ENCODE results near the gene NOP16. TPM values are rescaled to one million over a fixed set of nuclear protein-coding genes. Genes with fewer than 3 reads are reported as not detected.
A peak's percentile ranks its signal among the peaks of the same experiment; 100 is the strongest.

Gene NOP16
- total RNA-seq, 1 donor from 2014 or later: 11.7 TPM

- peak; percentile 25 to 28 for DNase-seq (ENCODE audit: low read depth in 2 of 2)
These were observed 27.4 kb downstream of the NOP16 start for GRCh38 chr5:176360894-176361436.

- no peak for DNase-seq (ENCODE audit: low read depth in 2 of 2)
These were observed 28.7 kb downstream of the NOP16 start for GRCh38 chr5:176359658-176360057.

- DNase-seq (ENCODE audit: low read depth in 2 of 2): no peak
These were observed 32.2 kb downstream of the NOP16 start for GRCh38 chr5:176356179-176356566.

GRCh38 chr5:176355400-176356178, 32.8 kb downstream of the NOP16 start:
- no peak for DNase-seq (ENCODE audit: low read depth in 2 of 2)

- no peak for DNase-seq (ENCODE audit: low read depth in 2 of 2)
These were observed 34.9 kb downstream of the NOP16 start for GRCh38 chr5:176353533-176353932.

GRCh38 chr5:176352116-176352878, 36.1 kb downstream of the NOP16 start:
- no peak for DNase-seq (ENCODE audit: low read depth in 2 of 2)

- no peak for DNase-seq (ENCODE audit: low read depth in 2 of 2)
These were observed 38.0 kb downstream of the NOP16 start for GRCh38 chr5:176350416-176350815.

GRCh38 chr5:176342766-176343458, 45.5 kb downstream of the NOP16 start:
- no peak for DNase-seq (ENCODE audit: low read depth in 2 of 2)

- no peak for DNase-seq (ENCODE audit: low read depth in 2 of 2)
These were observed 46.3 kb downstream of the NOP16 start for GRCh38 chr5:176342158-176342483.

- DNase-seq (ENCODE audit: low read depth in 2 of 2): no peak
These were observed 46.9 kb downstream of the NOP16 start for GRCh38 chr5:176341325-176342157.

GRCh38 chr5:176339304-176339703, 49.1 kb downstream of the NOP16 start:
- no peak for DNase-seq (ENCODE audit: low read depth in 2 of 2)

GRCh38 chr5:176337913-176338312, 50.5 kb downstream of the NOP16 start:
- DNase-seq (ENCODE audit: low read depth in 2 of 2): peak in 1 of 2 donors; percentile 15

- DNase-seq (ENCODE audit: low read depth in 2 of 2): no peak
These were observed 54.2 kb downstream of the NOP16 start for GRCh38 chr5:176334031-176334770.

Other genes with a start within 250 kb of the NOP16 start
- gene SIMC1, start 150.2 kb downstream of the NOP16 start, total RNA-seq: 1.5 and 2.2 TPM in 2 replicates
- gene KIAA1191, start 26.8 kb downstream of the NOP16 start, total RNA-seq: 71.5 and 115 TPM in 2 replicates
- 4.8 and 10.5 TPM in 2 replicates for gene ARL10, start 23.1 kb downstream of the NOP16 start, total RNA-seq
- gene HIGD2A, start 153 bp upstream of the NOP16 start, total RNA-seq: 35.1 and 41.3 TPM in 2 replicates
- gene CLTB, start 27.9 kb upstream of the NOP16 start, total RNA-seq: 90.7 and 171 TPM in 2 replicates
- gene FAF2, start 59.8 kb upstream of the NOP16 start, total RNA-seq: 30.1 and 57.3 TPM in 2 replicates
- 2.4 and 5.6 TPM in 2 replicates for gene RNF44, start 148.8 kb upstream of the NOP16 start, total RNA-seq
- under 0.01 TPM in 1 of 2 replicates, not detected in the other for gene CDHR2, start 160.7 kb upstream of the NOP16 start, total RNA-seq
- gene GPRIN1, start 221.6 kb upstream of the NOP16 start, total RNA-seq: 3.6 and 5.2 TPM in 2 replicates
- 0.99 and 1.1 TPM in 2 replicates for gene SNCB, start 241.9 kb upstream of the NOP16 start, total RNA-seq
- gene EIF4E1B, start 242.1 kb upstream of the NOP16 start, total RNA-seq: not detected in 2 replicates

Data from lung microvascular endothelial cell (primary cell).